AG04450 (cell line): Measurements from ENCODE around the gene KIF22. TPM values are rescaled to one million over a fixed set of nuclear protein-coding genes. Genes with fewer than 3 reads are reported as not detected.
"Not testable (repeated sequence)": the region's sequence is repeated elsewhere in the genome, so short reads cannot be mapped to it uniquely, and the experiment has no call there.

ENCODE experiments used
- CTCF ChIA-PET: fragments of 300-600, 350-600 bp; formaldehyde crosslinking; extraction: SDS; loops from one replicate; lab custom pipeline; 2022; ENCODE audit warnings: antibody characterized with exemption, inconsistent platforms; lab: Charles Lee
- POLR2A ChIA-PET: fragments of 350-600 bp; formaldehyde crosslinking; extraction: SDS; loops from one replicate; lab custom pipeline; 2021; ENCODE audit warnings: antibody characterized with exemption, inconsistent platforms; lab: Yijun Ruan, JAX
- DNase-seq: peaks from one replicate; pipeline ENCODE4 v3.0.0-alpha.2; 2011; ENCODE audit warnings: low read depth, low spot score
- H3K27ac ChIP-seq: one replicate; pipeline ENCODE4 v1.5.1; 2012; ENCODE audit warnings: low read depth, low read length, control low read depth
- H3K27me3 ChIP-seq: one replicate; pipeline ENCODE4 v1.6.0; 2012; ENCODE audit warnings: low read length; ENCODE audit not compliant: control insufficient read depth, insufficient read depth
- H3K4me3 ChIP-seq: 2 replicates; pipeline ENCODE4 v1.5.1; 2011; ENCODE audit warnings: mild to moderate bottlenecking, low read depth, low read length, control low read depth
- H3K9me3 ChIP-seq: 2 replicates; pipeline ENCODE4 v1.5.1; 2012; ENCODE audit warnings: low read length; ENCODE audit not compliant: control insufficient read depth, insufficient read depth
- polyA plus RNA-seq: library from polyadenylated mRNA; depleted of rRNA; stranded (reverse); fragments of >200 nt; gene quantifications from 2 replicates; pipeline ENCODE4 v1.2.3, GENCODE V29; 2011
- TF ChIP-seq, protein P1 (sequence below): IDR thresholded peaks from 2 replicates; pipeline ENCODE4 v1.5.1; 2011; ENCODE audit warnings: low read depth, low read length, control low read depth, inconsistent platforms

Gene KIF22
- polyA plus RNA-seq, 1 experiment = 14.1 TPM

- CTCF ChIA-PET = interaction anchor here (0.6 to 1.0 kb wide), 2 partner anchors 13 to 70 kb away, joined by 3 read pairs; partner anchors contain the start of gene KIF22
- Histone ChIP-seq H3K27ac (no peak within 1 kb of the TSS), H3K9me3 (no peaks in the 10 kb centered on the region), H3K4me3 (no peak within 1 kb of the TSS), H3K27me3 (peaks cover 26% of the 10 kb centered on the region)
- POLR2A ChIA-PET = interaction anchor here (0.7 kb wide), 1 partner anchor 854 kb away, joined by 15 read pairs; no protein-coding TSS in a partner anchor
- DNase-seq = no peak
- TF ChIP-seq, protein P1, sequence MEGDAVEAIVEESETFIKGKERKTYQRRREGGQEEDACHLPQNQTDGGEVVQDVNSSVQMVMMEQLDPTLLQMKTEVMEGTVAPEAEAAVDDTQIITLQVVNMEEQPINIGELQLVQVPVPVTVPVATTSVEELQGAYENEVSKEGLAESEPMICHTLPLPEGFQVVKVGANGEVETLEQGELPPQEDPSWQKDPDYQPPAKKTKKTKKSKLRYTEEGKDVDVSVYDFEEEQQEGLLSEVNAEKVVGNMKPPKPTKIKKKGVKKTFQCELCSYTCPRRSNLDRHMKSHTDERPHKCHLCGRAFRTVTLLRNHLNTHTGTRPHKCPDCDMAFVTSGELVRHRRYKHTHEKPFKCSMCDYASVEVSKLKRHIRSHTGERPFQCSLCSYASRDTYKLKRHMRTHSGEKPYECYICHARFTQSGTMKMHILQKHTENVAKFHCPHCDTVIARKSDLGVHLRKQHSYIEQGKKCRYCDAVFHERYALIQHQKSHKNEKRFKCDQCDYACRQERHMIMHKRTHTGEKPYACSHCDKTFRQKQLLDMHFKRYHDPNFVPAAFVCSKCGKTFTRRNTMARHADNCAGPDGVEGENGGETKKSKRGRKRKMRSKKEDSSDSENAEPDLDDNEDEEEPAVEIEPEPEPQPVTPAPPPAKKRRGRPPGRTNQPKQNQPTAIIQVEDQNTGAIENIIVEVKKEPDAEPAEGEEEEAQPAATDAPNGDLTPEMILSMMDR = no peak
Measured at GRCh38 chr16:29777576-29778350, 12.8 kb upstream of the KIF22 start, which contains the start of gene ZG16. TSS of gene ZG16 (plus strand) at chr16:29778256. CDS start at chr16:29779267, 1,011 bp downstream.

DNA sequence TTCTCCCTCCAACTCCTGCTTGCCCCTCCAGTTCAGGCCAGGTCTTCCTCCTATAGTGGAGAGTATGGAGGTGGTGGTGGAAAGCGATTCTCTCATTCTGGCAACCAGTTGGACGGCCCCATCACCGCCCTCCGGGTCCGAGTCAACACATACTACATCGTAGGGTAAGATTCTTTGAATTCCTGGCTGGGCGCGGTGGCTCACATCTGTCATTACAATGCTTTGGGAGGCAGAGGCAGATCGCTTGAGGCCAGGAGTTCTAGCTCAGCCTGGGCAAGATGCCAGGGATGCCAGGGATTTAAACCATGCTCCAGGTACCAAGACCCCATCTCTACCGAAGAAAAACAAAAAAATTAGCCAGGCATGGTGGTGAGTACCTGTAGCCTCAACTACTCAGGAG is 11.1 kb upstream of the KIF22 start:
- Histone ChIP-seq H3K9me3 (no peaks in the 10 kb centered on the region), H3K27me3 (peaks cover 26% of the 10 kb centered on the region), H3K27ac (no peak overlapping the region), H3K4me3 (no peak overlapping the region)
- CTCF ChIA-PET = interaction anchor here (1.1 kb wide), 1 partner anchor 9 kb away, joined by 3 read pairs; no protein-coding TSS in a partner anchor
- no peak for DNase-seq
- POLR2A ChIA-PET = no interaction called here
- TF ChIP-seq, protein P1 = no peak

DNA sequence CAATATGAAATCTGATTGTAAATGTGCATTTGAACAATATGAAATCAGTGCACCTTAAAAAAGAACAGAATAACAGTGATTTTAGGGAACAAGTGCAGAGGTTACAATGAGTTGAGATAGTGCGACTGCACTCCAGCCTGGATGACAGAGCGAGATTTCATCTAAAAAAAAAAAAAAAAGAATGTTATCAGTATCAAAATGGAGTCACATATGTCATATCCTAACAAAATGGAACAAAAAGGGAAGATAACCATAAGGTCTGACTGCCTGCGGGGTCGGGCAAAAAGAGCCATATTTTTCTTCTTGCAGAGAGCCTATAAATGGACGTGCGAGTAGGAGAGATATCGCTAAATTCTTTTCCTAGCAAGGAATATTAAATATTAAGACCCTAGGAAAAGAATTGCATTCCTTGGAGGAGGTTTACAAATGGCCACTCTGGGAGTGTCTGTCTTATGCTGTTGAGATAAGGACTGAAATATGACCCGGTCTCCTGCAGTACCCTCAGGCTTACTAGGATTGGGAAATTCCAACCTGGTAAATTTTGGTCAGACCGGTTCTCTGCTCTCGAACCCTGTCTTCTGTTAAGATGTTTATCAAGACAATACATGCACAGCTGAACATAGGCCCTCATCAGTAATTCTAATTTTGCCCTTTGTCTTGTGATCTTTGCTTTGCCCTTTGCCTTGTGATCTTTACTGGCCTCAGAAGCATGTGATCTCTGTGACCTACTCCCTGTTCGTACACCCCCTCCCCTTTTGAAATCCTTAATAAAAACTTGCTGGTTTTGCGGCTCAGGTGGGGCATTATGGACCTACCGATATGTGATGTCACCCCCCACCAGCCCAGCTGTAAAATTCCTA is 7.2 kb upstream of the KIF22 start:
- peaks cover 26% of the 10 kb centered on the region for H3K27me3 ChIP-seq
- DNase-seq, H3K27ac ChIP-seq, POLR2A ChIA-PET, H3K9me3 ChIP-seq, H3K4me3 ChIP-seq, CTCF ChIA-PET: not testable (repeated sequence)

- no peak for DNase-seq
- CTCF ChIA-PET = interaction anchor here (0.6 to 2.5 kb wide), 15 partner anchors 9 to 858 kb away, joined by 3 to 9 read pairs (median 3); no protein-coding TSS in a partner anchor
- Histone ChIP-seq H3K27me3 (peaks cover 18% of the 10 kb centered on the region), H3K9me3 (no peaks in the 10 kb centered on the region; the same call in 1 of the 2 replicates), H3K27ac (no peak overlapping the region), H3K4me3 (no peak overlapping the region)
- TF ChIP-seq, protein P1 = no peak
- POLR2A ChIA-PET = no interaction called here
Measured at GRCh38 chr16:29784157-29784556, 6.4 kb upstream of the KIF22 start.

GRCh38 chr16:29784901-29785500 is 5.5 kb upstream of the KIF22 start:
- DNase-seq = no peak
- POLR2A ChIA-PET = no interaction called here

GRCh38 chr16:29787155-29787554 is 3.4 kb upstream of the KIF22 start:
- H3K9me3 ChIP-seq, CTCF ChIA-PET, POLR2A ChIA-PET, DNase-seq, H3K4me3 ChIP-seq, H3K27ac ChIP-seq, H3K27me3 ChIP-seq: not testable (repeated sequence)

More at GRCh38 chr16:29784901-29785500, 5.5 kb upstream of the KIF22 start:
- Histone ChIP-seq H3K9me3 (no peaks in the 10 kb centered on the region; the same call in 1 of the 2 replicates), H3K4me3 (peak overlapping the region; percentile 31), H3K27ac (no peak overlapping the region), H3K27me3 (peaks cover 12% of the 10 kb centered on the region)
- TF ChIP-seq, protein P1 = peak; percentile 76
- CTCF ChIA-PET = interaction anchor here (0.6 to 2.5 kb wide), 19 partner anchors 9 to 859 kb away, joined by 3 to 9 read pairs (median 3); no protein-coding TSS in a partner anchor
